Right cardiac atrium (tissue), 5 donors: ENCODE measurements around the gene PNLIPRP3. TPM values are rescaled to one million over a fixed set of nuclear protein-coding genes. Genes with fewer than 3 reads are reported as not detected.

Source experiments
- ATAC-seq, 2 donors: fragments of 200-7000 bp; cut with Tn5 transposase; one replicate each; pipeline versions ENCODE4 v1.8.0 to v1.9.1; 2020; ENCODE audit warnings: moderate library complexity in 2 of 2, mild to moderate bottlenecking in 1 of 2
- DNase-seq, 3 donors: peaks; one replicate each; pipeline ENCODE4 v3.0.0-alpha.2; 2020
- H3K27ac ChIP-seq: one replicate; pipeline ENCODE4 v1.5.1; 2013; ENCODE audit warnings: mild to moderate bottlenecking, low read length, control low read depth, moderate library complexity
- H3K27me3 ChIP-seq: one replicate; pipeline ENCODE4 v1.6.1; 2013; ENCODE audit not compliant: control insufficient read depth, insufficient read depth
- H3K4me1 ChIP-seq: one replicate; pipeline ENCODE4 v1.6.1; 2013; ENCODE audit warnings: low read length; ENCODE audit not compliant: control insufficient read depth, insufficient read depth
- H3K4me3 ChIP-seq: one replicate; pipeline ENCODE4 v1.5.1; 2013; ENCODE audit warnings: low read length, control low read depth
- H3K9me3 ChIP-seq: one replicate; pipeline ENCODE4 v1.6.1; 2013; ENCODE audit warnings: low read length; ENCODE audit not compliant: control insufficient read depth
- WGBS: extraction: QIAGEN DNeasy Blood & Tissue Kit; methylation state at CpG from one replicate; pipeline ENCODE4 v1.1.7; 2013; 5-methylcytosine and 5-hydroxymethylcytosine counted together
- intact Hi-C, 4 donors: fragments of 100-400 bp; cut with DNase I; formaldehyde crosslinking; loops; one replicate each; pipeline versions ENCODE4 v1.11.0 to v1.14.0; 2022 to 2023
- polyA plus RNA-seq: library from polyadenylated mRNA; stranded (reverse); fragments of 200-250 nt; gene quantifications from one replicate; pipeline ENCODE4 v1.2.3, GENCODE V29; 2013
- total RNA-seq, 4 donors: library from RNA; stranded (reverse); fragmentation: NEBNext Ultra II Directional; extraction: Animal tissue kit (Norgen Biotek cat#: 25700); gene quantifications; one replicate each; pipeline ENCODE4 v1.2.1, GENCODE V29; 2021
- donor health status: healthy with polysubstance abuse.
- donor health status: DM: no; HTN: yes; CAD: no.
- donor health status: DM: no; HTN: no; CAD: no.
- donor health status: DM: no; HTN: yes; CAD: no; lungs with severe emphysema.
- donor health status: DM: yes; HTN: yes; CAD: no.

PNLIPRP3 gene
- total and polyA plus RNA-seq, 5 donors, result not detected

DNA sequence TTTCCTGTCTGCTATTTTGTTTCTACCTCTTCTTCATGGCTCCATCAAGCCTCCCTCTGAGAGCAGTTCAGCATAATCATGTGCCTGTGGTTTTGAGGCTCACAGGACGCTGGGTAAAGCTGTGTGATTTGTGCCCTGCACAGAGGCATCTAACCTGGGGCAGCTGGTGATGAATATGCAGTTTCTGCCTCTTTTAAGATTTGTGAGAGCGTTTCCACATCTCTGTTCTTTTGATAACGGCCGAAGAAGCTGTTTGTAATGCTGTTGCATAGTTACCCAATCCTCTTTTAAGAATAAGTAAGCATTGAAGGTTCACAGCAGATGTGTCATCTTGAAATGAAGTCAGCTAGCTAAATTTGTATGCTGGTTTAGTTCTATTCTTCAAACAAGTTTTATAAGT is 45.2 kb downstream of the PNLIPRP3 start:
- Histone ChIP-seq H3K27me3 (no peaks in the 10 kb centered on the region), H3K27ac (no peak overlapping the region), H3K4me1 (no peaks in the 10 kb centered on the region), H3K9me3 (no peaks in the 10 kb centered on the region), H3K4me3 (no peak overlapping the region)
- intact Hi-C loops, result no loop called here
- WGBS, result 41% methylated on average over 4 of the region's 4 CpGs
- ATAC-seq (no peak), DNase-seq (no peak)

DNA sequence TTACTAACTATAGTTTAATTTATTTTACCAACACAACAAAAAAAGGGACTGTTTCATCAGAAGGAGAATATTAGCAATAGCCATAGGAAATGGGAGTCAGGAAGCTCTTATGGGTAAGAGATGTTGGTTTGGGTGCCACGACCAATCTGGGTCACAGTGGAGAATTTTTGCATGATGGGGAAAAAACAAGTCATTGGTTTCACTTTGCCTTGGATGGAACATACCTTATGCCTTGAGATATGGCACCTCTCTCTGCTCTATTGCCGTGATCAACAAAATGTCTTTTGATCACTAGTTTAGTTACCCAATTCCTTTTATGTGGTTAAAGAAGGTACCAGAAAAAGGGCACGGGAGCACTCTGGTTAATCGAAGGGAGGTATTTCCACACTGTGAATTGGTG is 48.2 kb downstream of the PNLIPRP3 start:
- Histone ChIP-seq H3K4me3 (no peak overlapping the region), H3K4me1 (no peaks in the 10 kb centered on the region), H3K27ac (no peak overlapping the region), H3K27me3 (no peaks in the 10 kb centered on the region), H3K9me3 (no peaks in the 10 kb centered on the region)
- WGBS, result 60% methylated on average over 4 of the region's 4 CpGs
- ATAC-seq, result no peak
- no peak for DNase-seq
- intact Hi-C loops, result no loop called here

DNA sequence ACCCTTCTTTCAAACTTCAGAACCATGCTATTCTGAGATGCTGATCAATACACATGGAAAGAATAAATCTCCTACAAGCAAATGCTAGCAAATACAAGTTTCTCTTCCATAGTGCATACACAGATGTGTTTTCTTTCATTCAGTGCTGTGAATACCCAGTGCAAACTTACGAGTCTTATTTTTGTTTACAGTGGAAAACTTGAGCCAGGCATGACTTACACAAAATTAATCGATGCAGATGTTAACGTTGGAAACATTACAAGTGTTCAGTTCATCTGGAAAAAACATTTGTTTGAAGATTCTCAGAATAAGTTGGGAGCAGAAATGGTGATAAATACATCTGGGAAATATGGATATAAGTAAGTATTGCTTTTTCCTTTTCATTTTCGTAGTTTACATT is 48.8 kb downstream of the PNLIPRP3 start:
- Histone ChIP-seq H3K4me1 (no peaks in the 10 kb centered on the region), H3K27ac (no peak overlapping the region), H3K9me3 (no peaks in the 10 kb centered on the region), H3K4me3 (no peak overlapping the region), H3K27me3 (no peaks in the 10 kb centered on the region)
- DNase-seq, result no peak
- ATAC-seq, result no peak
- intact Hi-C loops, result no loop called here
- 72% methylated on average over 4 of the region's 4 CpGs for WGBS

DNA sequence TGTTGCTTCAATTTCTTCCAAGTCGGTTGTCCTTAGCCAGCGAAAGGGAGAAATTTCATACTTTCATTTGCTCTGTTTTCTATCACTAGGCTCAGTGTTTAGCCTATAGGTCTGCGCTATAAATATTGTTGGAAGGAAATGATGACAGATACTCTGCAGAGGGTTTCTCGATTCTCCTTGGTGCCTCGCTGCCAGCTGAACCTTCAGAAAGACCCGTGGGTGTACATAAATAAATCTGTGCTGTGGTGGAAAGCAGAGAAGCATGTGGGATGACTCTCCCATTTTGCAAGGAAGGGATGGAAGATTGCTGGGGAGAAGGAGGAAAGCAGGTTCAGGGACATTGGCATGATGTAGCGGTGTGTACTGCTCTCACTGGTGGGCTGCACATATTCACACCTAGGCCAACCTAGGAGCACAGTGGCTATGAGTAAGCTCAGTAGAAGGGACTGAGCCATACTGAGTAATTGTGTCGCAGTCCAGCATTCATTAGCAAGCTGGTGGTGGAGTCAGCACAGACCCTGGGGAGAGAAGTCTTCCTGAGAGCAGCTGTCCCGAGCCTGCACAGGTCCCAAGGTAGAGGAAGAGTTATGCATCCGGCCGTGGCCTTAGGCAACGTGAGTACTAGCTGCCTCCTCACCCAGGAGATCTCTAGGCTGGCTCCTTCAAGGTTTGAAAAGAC is 50.5 kb downstream of the PNLIPRP3 start:
- DNase-seq (no peak), ATAC-seq (no peak)
- Histone ChIP-seq H3K9me3 (no peaks in the 10 kb centered on the region), H3K27me3 (no peaks in the 10 kb centered on the region), H3K4me3 (no peak overlapping the region), H3K4me1 (no peaks in the 10 kb centered on the region), H3K27ac (no peak overlapping the region)
- intact Hi-C loops, result no loop called here
- 59% methylated on average over 12 of the region's 12 CpGs for WGBS

DNA sequence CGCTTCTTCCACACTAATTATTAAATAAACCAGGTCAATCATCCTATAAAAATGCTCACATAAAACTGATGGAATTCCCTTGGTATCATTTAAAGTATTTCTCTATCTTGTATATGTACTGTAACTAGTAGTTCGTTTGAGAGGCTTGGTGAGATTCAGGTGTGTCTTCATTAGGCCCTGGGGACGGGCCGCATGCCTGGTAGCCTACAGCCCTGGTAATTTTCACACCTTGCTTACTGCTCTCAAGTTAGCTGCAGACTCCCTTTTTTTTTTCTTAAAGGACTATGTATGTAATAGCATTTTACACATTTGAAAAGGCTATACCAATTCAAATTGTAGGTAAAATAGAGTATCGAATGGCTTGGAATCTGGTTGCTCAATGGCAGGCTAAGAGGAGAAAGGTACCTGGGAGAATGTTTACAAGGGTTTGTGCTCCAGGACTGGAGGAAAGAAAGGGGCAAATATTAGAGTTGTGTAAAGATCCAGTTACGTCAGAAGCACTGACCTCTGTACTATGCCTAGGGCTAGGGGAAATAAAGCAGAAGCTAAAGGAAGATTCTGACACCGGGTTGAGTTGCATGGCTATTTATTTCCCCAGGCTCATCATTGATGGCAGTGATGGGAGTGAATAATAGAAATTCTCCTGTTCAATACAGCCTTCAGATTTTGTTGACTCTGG is 59.3 kb downstream of the PNLIPRP3 start:
- no peaks in the 10 kb centered on the region for H3K27me3 ChIP-seq
- ATAC-seq, result no peak
- no peaks in the 10 kb centered on the region for H3K4me1 ChIP-seq
- H3K9me3 ChIP-seq, result no peaks in the 10 kb centered on the region
- no peak overlapping the region for H3K27ac ChIP-seq
- WGBS, result 69% methylated on average over 7 of the region's 7 CpGs
- H3K4me3 ChIP-seq, result no peak overlapping the region
- DNase-seq, result no peak
- intact Hi-C loops, result no loop called here

DNA sequence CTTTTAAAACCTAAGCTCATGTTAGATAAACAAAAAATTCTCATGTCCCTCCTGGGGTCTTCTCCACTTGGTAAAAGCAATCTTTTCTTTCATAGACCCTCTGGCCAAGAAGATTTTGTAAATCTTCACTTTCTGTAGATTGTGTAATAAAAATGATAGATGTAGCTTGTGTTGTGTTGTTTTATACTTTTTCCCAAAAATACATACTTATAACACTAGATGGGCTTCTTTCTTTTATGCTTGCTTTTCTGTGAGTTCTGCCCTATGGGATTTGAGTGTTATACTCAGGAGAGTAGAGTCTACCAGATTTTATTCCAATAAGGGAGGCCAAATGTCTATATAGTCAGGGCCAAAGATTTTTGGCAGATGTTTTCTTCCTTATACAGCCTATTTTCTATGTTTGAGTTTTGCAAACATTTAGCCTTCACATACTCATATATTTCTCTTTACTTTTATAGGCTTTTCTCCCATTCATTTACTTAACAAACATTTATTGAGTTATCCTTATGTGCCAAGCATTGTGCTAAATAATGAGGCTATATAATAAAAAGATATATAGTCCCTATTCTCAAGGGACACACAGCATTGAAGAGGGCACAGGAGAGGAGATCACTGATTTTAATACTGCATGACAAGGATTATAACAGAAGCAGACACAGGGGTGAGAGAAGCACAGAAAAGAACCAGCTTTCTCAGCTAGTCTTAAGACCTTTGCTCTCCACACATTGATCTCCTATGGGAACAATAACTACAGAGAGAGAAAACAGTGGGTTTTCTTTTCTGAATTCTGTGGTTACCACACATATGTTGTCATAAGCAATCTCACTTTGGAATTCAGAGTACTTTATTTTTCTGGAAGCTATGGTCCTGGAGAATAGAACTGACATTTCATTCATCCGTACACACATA is 60.1 kb downstream of the PNLIPRP3 start:
- 91% methylated on average over 1 of the region's 1 CpG for WGBS
- DNase-seq (no peak), ATAC-seq (no peak)
- H3K4me3 ChIP-seq, result no peak overlapping the region
- intact Hi-C loops, result no loop called here
- H3K4me1 ChIP-seq, result no peaks in the 10 kb centered on the region
- no peaks in the 10 kb centered on the region for H3K9me3 ChIP-seq
- H3K27ac ChIP-seq, result no peak overlapping the region
- H3K27me3 ChIP-seq, result no peaks in the 10 kb centered on the region

DNA sequence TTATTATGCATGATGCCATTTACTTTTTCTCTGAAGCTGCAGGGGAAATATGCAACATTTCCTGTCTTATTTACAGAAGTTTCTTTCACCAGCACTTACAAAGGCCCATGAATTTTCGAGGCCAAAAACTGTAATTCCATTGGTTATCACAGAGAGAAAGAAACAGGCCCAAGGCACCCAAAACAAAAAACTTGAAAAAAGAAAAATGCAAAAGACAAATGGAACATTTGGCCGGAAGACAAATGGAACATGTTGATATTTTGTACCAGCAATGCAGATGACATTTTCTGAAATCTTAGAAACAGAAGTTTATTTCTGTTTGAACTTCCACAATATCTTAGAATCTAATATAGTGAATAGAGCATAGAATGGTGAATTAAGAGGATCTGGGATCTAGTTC is 61.8 kb downstream of the PNLIPRP3 start:
- Histone ChIP-seq H3K27me3 (no peaks in the 10 kb centered on the region), H3K27ac (no peak overlapping the region), H3K4me3 (no peak overlapping the region), H3K9me3 (no peaks in the 10 kb centered on the region), H3K4me1 (no peaks in the 10 kb centered on the region)
- intact Hi-C loops, result no loop called here
- ATAC-seq (no peak), DNase-seq (no peak)
- 70% methylated on average over 2 of the region's 2 CpGs for WGBS

DNA sequence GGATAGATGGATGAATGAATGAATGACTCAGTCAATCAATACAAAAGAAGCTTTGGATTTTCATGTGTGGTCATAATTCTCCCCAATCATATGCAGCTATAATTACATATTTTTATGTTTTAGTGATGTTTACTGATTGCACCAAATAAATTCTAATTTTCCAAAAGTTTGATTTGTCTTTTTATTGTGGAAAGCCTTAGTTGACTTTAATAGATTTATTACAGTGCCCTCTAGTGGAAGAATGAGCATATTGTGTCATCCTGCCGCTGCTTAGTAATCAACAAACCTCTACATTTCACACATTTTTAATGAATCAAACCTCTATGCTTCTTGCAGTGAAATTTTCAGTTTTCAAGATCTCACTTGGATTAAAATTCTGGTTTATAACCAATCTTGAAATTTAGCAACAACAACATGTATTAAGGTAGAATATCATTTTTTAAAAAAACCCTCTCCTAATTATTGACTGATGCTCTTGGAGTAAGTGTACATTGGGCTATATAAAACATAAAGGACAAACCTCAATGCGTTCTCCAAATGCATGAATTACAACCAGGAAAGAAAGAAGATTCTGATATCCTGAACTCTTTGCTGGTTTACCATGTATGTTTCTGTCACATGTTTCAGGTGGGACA is 62.5 kb downstream of the PNLIPRP3 start:
- no peaks in the 10 kb centered on the region for H3K9me3 ChIP-seq
- no peaks in the 10 kb centered on the region for H3K4me1 ChIP-seq
- no peak for ATAC-seq
- intact Hi-C loops, result no loop called here
- no peaks in the 10 kb centered on the region for H3K27me3 ChIP-seq
- H3K27ac ChIP-seq, result no peak overlapping the region
- DNase-seq, result no peak
- WGBS, result 12% methylated on average over 2 of the region's 2 CpGs
- H3K4me3 ChIP-seq, result no peak overlapping the region

DNA sequence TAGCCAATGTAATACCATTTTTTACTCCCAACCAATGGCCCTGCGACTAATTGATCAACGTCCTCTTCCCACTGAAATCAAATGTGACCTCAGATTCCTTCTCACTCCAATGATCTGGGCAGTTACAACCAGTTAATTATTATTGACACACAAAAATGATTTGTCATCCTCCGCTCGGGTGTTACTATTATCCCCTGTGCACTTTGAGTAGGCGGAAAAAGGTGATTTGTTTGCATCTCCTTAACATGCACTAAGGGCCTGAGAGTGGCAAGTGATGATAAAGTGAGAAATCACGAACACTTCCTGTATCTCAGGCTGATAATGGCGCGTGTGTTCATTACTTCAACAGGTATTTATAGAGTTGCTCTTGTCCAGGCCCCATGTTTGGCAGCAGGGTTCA is 77.1 kb downstream of the PNLIPRP3 start:
- Histone ChIP-seq H3K9me3 (no peaks in the 10 kb centered on the region), H3K4me1 (no peaks in the 10 kb centered on the region), H3K27ac (no peak overlapping the region), H3K27me3 (no peaks in the 10 kb centered on the region), H3K4me3 (no peak overlapping the region)
- no peak for DNase-seq
- WGBS, result 38% methylated on average over 8 of the region's 8 CpGs
- intact Hi-C loops, result no loop called here
- ATAC-seq, result no peak

DNA sequence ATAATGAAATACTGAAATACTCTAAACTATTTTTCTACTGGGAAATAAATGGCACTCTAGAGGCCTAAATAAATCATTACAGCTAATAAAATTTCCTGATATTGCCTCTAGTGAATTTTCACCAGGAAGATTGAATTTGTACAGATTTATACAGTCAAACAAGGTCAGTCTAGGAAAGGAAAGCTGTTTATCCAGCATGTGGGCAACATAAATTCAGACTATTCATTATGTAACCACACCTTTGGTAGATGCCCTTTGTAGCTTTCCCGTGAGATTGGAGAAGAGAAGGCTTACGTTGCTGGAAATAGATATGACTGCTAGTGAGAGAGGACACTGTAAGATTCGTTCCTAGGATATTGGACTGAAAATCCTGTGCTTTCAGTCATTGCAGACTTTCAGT is 82.9 kb downstream of the PNLIPRP3 start:
- Histone ChIP-seq H3K4me3 (no peak overlapping the region), H3K27ac (no peak overlapping the region), H3K4me1 (no peaks in the 10 kb centered on the region), H3K9me3 (no peaks in the 10 kb centered on the region), H3K27me3 (no peaks in the 10 kb centered on the region)
- DNase-seq (no peak), ATAC-seq (no peak)
- intact Hi-C loops, result no loop called here
- WGBS, result 69% methylated on average over 3 of the region's 3 CpGs

DNA sequence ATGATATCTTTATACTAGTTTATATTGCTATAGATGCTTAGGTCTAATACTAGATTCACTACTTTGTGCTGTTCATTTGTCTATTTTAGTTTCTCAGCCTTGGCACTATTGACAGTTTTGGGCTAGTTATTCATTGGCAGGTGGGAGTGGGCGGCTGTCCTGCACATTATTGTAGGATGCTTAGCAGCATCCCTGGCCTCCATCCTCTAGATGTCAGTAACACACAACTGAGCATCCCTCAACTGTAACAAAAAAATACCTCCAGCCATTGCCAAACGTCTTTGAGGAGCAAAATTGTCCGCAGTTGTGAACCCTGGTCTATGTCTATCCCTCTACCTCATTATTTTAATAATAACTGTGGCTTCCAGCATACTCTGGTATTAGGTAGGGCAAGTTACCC is 83.7 kb downstream of the PNLIPRP3 start:
- H3K9me3 ChIP-seq, result no peaks in the 10 kb centered on the region
- no peak overlapping the region for H3K4me3 ChIP-seq
- no peaks in the 10 kb centered on the region for H3K4me1 ChIP-seq
- 58% methylated on average over 3 of the region's 3 CpGs for WGBS
- no peak for DNase-seq
- no peaks in the 10 kb centered on the region for H3K27me3 ChIP-seq
- no peak overlapping the region for H3K27ac ChIP-seq
- no peak for ATAC-seq
- intact Hi-C loops, result no loop called here
